ENCODE measurements around the gene PARP1.

The PARP1 gene

DNA sequence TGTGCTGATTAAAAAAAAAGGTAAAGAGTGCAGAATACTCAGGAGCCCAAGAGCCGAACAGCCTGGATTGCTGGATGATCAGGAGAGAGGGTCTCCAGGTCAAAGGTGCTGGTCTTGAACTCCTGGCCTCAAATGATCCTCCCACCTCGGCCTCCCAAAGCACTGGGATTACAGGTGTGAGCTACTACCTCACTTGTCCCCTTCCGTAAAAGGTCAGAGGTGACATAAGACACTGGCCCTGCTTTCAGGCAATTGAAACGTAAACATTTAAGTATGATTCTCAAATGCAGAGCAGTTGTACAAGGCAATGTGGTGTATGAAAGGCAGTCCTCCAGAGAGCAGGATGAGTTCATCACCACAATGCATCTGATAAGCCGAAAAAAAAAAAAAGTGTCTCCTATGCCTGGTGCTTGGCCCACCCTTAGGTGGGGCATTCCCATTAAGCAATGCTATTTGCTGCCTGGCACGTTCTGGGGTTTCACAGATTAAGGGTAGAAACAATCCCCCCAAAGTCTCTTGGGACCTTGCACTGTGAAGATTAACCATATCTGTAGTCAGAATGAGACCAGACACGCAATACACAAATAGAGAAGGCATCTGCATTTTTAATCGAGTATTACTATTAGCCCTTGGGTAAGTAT, 47.7 kb downstream of the PARP1 start:
- no peak overlapping the region for H3K9ac ChIP-seq (ENCODE audit: low read length)
- H3K4me1 ChIP-seq (ENCODE audit: insufficient read depth, low read length, severe bottlenecking): peaks cover 58% of the 10 kb centered on the region
- H3K9me2 ChIP-seq (ENCODE audit: low read depth, low read length): no peaks in the 10 kb centered on the region
- no peak overlapping the region for H2AFZ ChIP-seq (ENCODE audit: low read length)
- peak overlapping the region; percentile 11 for H3K27ac ChIP-seq (ENCODE audit: low read depth, low read length, poor library complexity, severe bottlenecking)
- H3K4me3 ChIP-seq (ENCODE audit: low read depth, low read length, poor library complexity, severe bottlenecking): no peak overlapping the region
- H3K27me3 ChIP-seq (ENCODE audit: insufficient read depth, low read length): no peaks in the 10 kb centered on the region
- H3K36me3 ChIP-seq (ENCODE audit: insufficient read depth, low read length): peaks cover 78% of the 10 kb centered on the region
- H3K9me3 ChIP-seq (ENCODE audit: low read length): no peaks in the 10 kb centered on the region
- TF ChIP-seq, protein P1, sequence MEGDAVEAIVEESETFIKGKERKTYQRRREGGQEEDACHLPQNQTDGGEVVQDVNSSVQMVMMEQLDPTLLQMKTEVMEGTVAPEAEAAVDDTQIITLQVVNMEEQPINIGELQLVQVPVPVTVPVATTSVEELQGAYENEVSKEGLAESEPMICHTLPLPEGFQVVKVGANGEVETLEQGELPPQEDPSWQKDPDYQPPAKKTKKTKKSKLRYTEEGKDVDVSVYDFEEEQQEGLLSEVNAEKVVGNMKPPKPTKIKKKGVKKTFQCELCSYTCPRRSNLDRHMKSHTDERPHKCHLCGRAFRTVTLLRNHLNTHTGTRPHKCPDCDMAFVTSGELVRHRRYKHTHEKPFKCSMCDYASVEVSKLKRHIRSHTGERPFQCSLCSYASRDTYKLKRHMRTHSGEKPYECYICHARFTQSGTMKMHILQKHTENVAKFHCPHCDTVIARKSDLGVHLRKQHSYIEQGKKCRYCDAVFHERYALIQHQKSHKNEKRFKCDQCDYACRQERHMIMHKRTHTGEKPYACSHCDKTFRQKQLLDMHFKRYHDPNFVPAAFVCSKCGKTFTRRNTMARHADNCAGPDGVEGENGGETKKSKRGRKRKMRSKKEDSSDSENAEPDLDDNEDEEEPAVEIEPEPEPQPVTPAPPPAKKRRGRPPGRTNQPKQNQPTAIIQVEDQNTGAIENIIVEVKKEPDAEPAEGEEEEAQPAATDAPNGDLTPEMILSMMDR (IDR thresholded peaks at IDR 0.05; ENCODE audit: low read length): no peak
- TF ChIP-seq EZH2 (IDR thresholded peaks at IDR 0.05; ENCODE audit: borderline replicate concordance, low read length): no peak
- H4K20me1 ChIP-seq (ENCODE audit: insufficient read depth, low read length): no peaks in the 10 kb centered on the region
- no peaks in the 10 kb centered on the region for H3K79me2 ChIP-seq (ENCODE audit: insufficient read depth, low read length)
- H3K4me2 ChIP-seq (ENCODE audit: low read length): no peak overlapping the region
- H3F3A ChIP-seq (ENCODE audit: insufficient read depth, low read length): peaks cover 2% of the 10 kb centered on the region; the same call in 1 of the 2 replicates

DNA sequence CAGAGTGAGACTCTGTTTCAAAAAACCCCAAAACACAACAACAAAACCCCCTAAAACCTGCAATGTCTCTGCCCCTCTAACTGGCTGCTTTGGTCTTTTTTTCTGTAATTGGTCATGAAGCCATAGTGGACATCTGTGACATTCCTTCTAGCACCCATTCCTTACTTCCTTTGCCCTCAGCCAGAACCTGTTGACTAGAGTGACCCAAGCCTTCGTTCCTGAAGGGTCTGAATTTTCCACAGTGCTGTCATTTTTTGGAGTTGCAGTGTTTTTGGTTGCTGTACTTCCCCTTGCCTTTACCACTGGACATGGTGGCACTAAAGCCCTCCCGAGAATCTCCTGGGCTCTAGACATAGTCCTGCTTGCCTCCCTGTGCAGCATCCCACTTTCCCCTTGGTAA, 50.5 kb downstream of the PARP1 start:
- no peak overlapping the region for H3K4me2 ChIP-seq (ENCODE audit: low read length)
- H2AFZ ChIP-seq (ENCODE audit: low read length): no peak overlapping the region
- peaks cover 12% of the 10 kb centered on the region; the same call in 1 of the 2 replicates for H3F3A ChIP-seq (ENCODE audit: insufficient read depth, low read length)
- H3K36me3 ChIP-seq (ENCODE audit: insufficient read depth, low read length): peaks cover 50% of the 10 kb centered on the region
- H3K4me1 ChIP-seq (ENCODE audit: insufficient read depth, low read length, severe bottlenecking): peaks cover 71% of the 10 kb centered on the region
- TF ChIP-seq, protein P1 (IDR thresholded peaks at IDR 0.05; ENCODE audit: low read length): no peak
- TF ChIP-seq EZH2 (IDR thresholded peaks at IDR 0.05; ENCODE audit: borderline replicate concordance, low read length): no peak
- no peaks in the 10 kb centered on the region for H3K9me3 ChIP-seq (ENCODE audit: low read length)
- no peaks in the 10 kb centered on the region for H4K20me1 ChIP-seq (ENCODE audit: insufficient read depth, low read length)
- H3K9ac ChIP-seq (ENCODE audit: low read length): no peak overlapping the region
- H3K9me2 ChIP-seq (ENCODE audit: low read depth, low read length): no peaks in the 10 kb centered on the region
- H3K4me3 ChIP-seq (ENCODE audit: low read depth, low read length, poor library complexity, severe bottlenecking): no peak overlapping the region
- no peaks in the 10 kb centered on the region for H3K79me2 ChIP-seq (ENCODE audit: insufficient read depth, low read length)
- no peaks in the 10 kb centered on the region for H3K27me3 ChIP-seq (ENCODE audit: insufficient read depth, low read length)
- H3K27ac ChIP-seq (ENCODE audit: low read depth, low read length, poor library complexity, severe bottlenecking): peak overlapping the region; percentile 96

DNA sequence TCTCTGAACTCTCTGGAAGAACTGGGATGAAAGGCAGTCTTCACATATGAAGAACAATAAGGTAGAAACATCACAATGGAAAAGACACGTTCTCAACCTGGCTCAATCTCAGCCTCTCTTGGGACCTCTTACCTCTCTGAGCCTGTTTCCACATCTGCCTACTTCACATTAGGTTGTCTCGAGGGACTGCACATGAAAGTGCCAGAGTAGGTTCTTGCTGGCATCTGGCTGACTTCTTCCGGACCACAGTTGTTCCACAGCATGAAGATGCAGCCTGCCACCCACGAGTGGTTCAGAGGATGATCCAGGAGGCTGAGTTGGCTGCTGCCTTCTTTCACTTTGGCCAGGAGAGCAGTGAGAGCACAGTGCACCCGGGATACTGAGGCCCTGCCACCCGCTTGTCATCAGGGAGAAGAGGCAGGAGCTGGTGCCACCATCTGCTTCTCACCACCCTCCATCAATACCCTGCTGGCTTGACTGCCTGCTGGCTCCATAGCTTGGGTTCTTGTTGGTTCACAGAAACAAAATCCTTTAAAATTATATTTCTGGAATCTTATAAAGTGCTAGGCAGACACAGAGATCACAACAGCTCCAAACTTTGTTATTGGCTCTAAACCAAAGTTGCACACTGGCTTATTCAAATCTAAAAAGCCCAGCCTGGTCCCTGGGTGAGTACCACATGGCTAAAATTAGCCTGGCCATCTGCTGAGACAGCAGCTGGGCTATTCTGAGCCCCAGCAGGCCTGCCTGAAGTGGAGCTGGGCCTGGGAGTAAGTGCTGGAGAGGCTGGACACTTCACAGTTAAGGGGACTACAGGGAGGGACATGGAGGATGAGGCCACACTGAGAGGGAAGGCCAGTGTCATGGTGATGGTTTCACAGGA, 52.0 kb downstream of the PARP1 start:
- Histone ChIP-seq H3K9me3 (ENCODE audit: low read length) (no peaks in the 10 kb centered on the region), H4K20me1 (ENCODE audit: insufficient read depth, low read length) (no peaks in the 10 kb centered on the region), H3K4me1 (ENCODE audit: insufficient read depth, low read length, severe bottlenecking) (peaks cover 59% of the 10 kb centered on the region), H3F3A (ENCODE audit: insufficient read depth, low read length) (peaks cover 12% of the 10 kb centered on the region; the same call in 1 of the 2 replicates), H3K9me2 (ENCODE audit: low read depth, low read length) (no peaks in the 10 kb centered on the region), H2AFZ (ENCODE audit: low read length) (no peak overlapping the region), H3K36me3 (ENCODE audit: insufficient read depth, low read length) (peaks cover 36% of the 10 kb centered on the region), H3K9ac (ENCODE audit: low read length) (peak overlapping the region; percentile 57), H3K4me2 (ENCODE audit: low read length) (peak overlapping the region; percentile 52), H3K79me2 (ENCODE audit: insufficient read depth, low read length) (no peaks in the 10 kb centered on the region), H3K27me3 (ENCODE audit: insufficient read depth, low read length) (no peaks in the 10 kb centered on the region), H3K27ac (ENCODE audit: low read depth, low read length, poor library complexity, severe bottlenecking) (peak overlapping the region; percentile 96), H3K4me3 (ENCODE audit: low read depth, low read length, poor library complexity, severe bottlenecking) (peak overlapping the region; percentile 31)
- TF ChIP-seq, protein P1 (IDR thresholded peaks at IDR 0.05; ENCODE audit: low read length): no peak
- TF ChIP-seq EZH2 (IDR thresholded peaks at IDR 0.05; ENCODE audit: borderline replicate concordance, low read length): no peak
